Fibroblast of lung (primary cell): Measurements from ENCODE around the gene SLC16A9.
"Not testable (repeated sequence)": the region's sequence is repeated elsewhere in the genome, so short reads cannot be mapped to it uniquely, and the experiment has no call there.

Experiments used
- EZH2 ChIP-seq: IDR thresholded peaks from 2 replicates; pipeline ENCODE4 v1.5.1; 2012; ENCODE audit warnings: low read length, control low read depth, mild to moderate bottlenecking; ENCODE audit errors: missing control alignments
- TF ChIP-seq, protein P1 (sequence below), 2 donors: IDR thresholded peaks in 1 of 2; conservative IDR thresholded peaks in 1 of 2; 1 replicate in 1 of 2; 2 replicates in 1 of 2; pipeline ENCODE4 v1.5.1; 2011 to 2012; ENCODE audit warnings: low read length in 2 of 2, control low read depth in 1 of 2, inconsistent platforms in 1 of 2, low read depth in 1 of 2, mild to moderate bottlenecking in 1 of 2

DNA sequence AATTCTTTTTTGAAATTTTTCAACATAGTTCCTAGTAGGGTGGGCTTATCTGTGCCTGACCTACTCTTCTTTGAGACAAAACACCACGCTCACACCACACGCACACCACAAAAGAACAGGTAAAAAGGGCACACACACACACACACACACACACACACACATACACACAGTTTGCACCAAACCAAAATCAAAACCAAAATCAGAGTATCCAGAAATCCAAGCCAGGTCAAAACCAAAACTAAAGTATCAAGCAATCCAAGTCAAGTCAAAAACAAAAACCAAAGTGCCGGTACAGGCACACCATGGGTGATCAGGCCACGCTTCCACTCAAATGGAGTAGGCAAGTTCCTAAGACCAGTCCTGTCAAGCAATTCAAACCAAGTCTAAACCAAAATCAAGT, 23.2 kb upstream of the SLC16A9 start:
- TF ChIP-seq, protein P1, sequence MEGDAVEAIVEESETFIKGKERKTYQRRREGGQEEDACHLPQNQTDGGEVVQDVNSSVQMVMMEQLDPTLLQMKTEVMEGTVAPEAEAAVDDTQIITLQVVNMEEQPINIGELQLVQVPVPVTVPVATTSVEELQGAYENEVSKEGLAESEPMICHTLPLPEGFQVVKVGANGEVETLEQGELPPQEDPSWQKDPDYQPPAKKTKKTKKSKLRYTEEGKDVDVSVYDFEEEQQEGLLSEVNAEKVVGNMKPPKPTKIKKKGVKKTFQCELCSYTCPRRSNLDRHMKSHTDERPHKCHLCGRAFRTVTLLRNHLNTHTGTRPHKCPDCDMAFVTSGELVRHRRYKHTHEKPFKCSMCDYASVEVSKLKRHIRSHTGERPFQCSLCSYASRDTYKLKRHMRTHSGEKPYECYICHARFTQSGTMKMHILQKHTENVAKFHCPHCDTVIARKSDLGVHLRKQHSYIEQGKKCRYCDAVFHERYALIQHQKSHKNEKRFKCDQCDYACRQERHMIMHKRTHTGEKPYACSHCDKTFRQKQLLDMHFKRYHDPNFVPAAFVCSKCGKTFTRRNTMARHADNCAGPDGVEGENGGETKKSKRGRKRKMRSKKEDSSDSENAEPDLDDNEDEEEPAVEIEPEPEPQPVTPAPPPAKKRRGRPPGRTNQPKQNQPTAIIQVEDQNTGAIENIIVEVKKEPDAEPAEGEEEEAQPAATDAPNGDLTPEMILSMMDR (conservative IDR thresholded peaks at IDR 0.05 in 1 of 2, IDR thresholded peaks at IDR 0.05 in 1 of 2; ENCODE audit: low read depth in 1 of 2, low read length in 2 of 2) = not testable (repeated sequence)
- not testable (repeated sequence) for TF ChIP-seq EZH2
